NCI-H748 (cell line): ENCODE results near the gene CDC23.
"Not testable (repeated sequence)": the region's sequence is repeated elsewhere in the genome, so short reads cannot be mapped to it uniquely, and the experiment has no call there.

Experiments used
- DNase-seq: peaks from one replicate; lab custom pipeline; 2025; ENCODE audit not compliant: unreplicated experiment; lab: John Stamatoyannopoulos, UW

CDC23 gene

GRCh38 chr5:138213161-138214029 is at the start of gene CDC23:
Gene CDC23 (minus strand): TSS chr5:138213323. CDS start chr5:138213312, 11 bp downstream.
- peak; percentile 99 for DNase-seq

GRCh38 chr5:138258704-138259292 is 45.7 kb upstream of the CDC23 start:
- no peak for DNase-seq

- DNase-seq: no peak
Observed at GRCh38 chr5:138257583-138257982, 44.5 kb upstream of the CDC23 start.

- no peak for DNase-seq
Observed at GRCh38 chr5:138252944-138253343, 39.8 kb upstream of the CDC23 start.

- not testable (repeated sequence) for DNase-seq
Observed at GRCh38 chr5:138247800-138248199, 34.7 kb upstream of the CDC23 start.

- DNase-seq: no peak
Observed at GRCh38 chr5:138246822-138247221, 33.7 kb upstream of the CDC23 start.

- DNase-seq: no peak
Observed at GRCh38 chr5:138246334-138246733, 33.2 kb upstream of the CDC23 start.

GRCh38 chr5:138245717-138246116 is 32.6 kb upstream of the CDC23 start:
- DNase-seq: no peak

GRCh38 chr5:138243794-138244193 is 30.7 kb upstream of the CDC23 start:
- DNase-seq: no peak

GRCh38 chr5:138241688-138242571 is 28.8 kb upstream of the CDC23 start:
- peak; percentile 68 for DNase-seq

GRCh38 chr5:138240650-138241385 is 27.7 kb upstream of the CDC23 start:
- DNase-seq: no peak

GRCh38 chr5:138238034-138238433 is 24.9 kb upstream of the CDC23 start:
- no peak for DNase-seq

- no peak for DNase-seq
Observed at GRCh38 chr5:138234651-138235050, 21.5 kb upstream of the CDC23 start.

- no peak for DNase-seq
Observed at GRCh38 chr5:138233280-138233679, 20.2 kb upstream of the CDC23 start.

GRCh38 chr5:138230981-138231589 is 18.0 kb upstream of the CDC23 start:
- DNase-seq: peak; percentile 54

- DNase-seq: no peak
Observed at GRCh38 chr5:138230261-138230660, 17.1 kb upstream of the CDC23 start.

GRCh38 chr5:138229387-138229786 is 16.3 kb upstream of the CDC23 start:
- DNase-seq: no peak

GRCh38 chr5:138226910-138227309 is 13.8 kb upstream of the CDC23 start:
- DNase-seq: no peak

- no peak for DNase-seq
Observed at GRCh38 chr5:138224712-138225111, 11.6 kb upstream of the CDC23 start.

GRCh38 chr5:138223532-138223931 is 10.4 kb upstream of the CDC23 start:
- no peak for DNase-seq
